Mesothelial cell of epicardium (in vitro differentiated cells): ENCODE results near the gene KDR. TPM values are rescaled to one million over a fixed set of nuclear protein-coding genes. Genes with fewer than 3 reads are reported as not detected.
A peak's percentile ranks its signal among the peaks of the same experiment; 100 is the strongest.

Experiments used
- DNase-seq, 2 experiments: peaks; one replicate each; pipeline ENCODE4 v3.0.0; 2021; ENCODE audit warnings: low spot score in 2 of 2; ENCODE audit not compliant: unreplicated experiment in 2 of 2
- H3K27ac Mint-ChIP-seq: 2 replicates; pipeline ENCODE4 v1.8.0; 2021; ENCODE audit warnings: mixed read lengths
- H3K27me3 Mint-ChIP-seq: 2 replicates; pipeline ENCODE4 v1.8.0; 2021; ENCODE audit warnings: low read depth, mixed read lengths
- H3K36me3 Mint-ChIP-seq: 2 replicates; pipeline ENCODE4 v1.8.0; 2021; ENCODE audit warnings: mixed read lengths
- H3K4me1 Mint-ChIP-seq: 2 replicates; pipeline ENCODE4 v1.8.0; 2021; ENCODE audit warnings: mixed read lengths
- H3K4me3 Mint-ChIP-seq: 2 replicates; pipeline ENCODE4 v1.8.0; 2021; ENCODE audit warnings: mild to moderate bottlenecking, moderate library complexity, mixed read lengths
- H3K9me3 Mint-ChIP-seq: 2 replicates; pipeline ENCODE4 v1.8.0; 2021; ENCODE audit warnings: mixed read lengths
- CTCF ChIP-seq: fragments of 200-600 bp; sonication (generic); IDR thresholded peaks from one replicate; pipeline ENCODE4 v1.5.0; 2021; ENCODE audit warnings: antibody characterized with exemption; ENCODE audit not compliant: unreplicated experiment
- total RNA-seq: library from RNA; stranded (reverse); gene quantifications from 3 replicates; pipeline ENCODE4 v1.2.1, GENCODE V29; 2021

Gene KDR
- total RNA-seq, 1 donor from 2014 or later: 48.5 TPM

- no peak for TF ChIP-seq CTCF
- peaks cover 18% of the 10 kb centered on the region for H3K9me3 Mint-ChIP-seq
These were observed 29.0 kb upstream of the KDR start for GRCh38 chr4:55154290-55154880.

GRCh38 chr4:55143858-55144257 lies 18.5 kb upstream of the KDR start:
- no peak for TF ChIP-seq CTCF
- H3K4me3 Mint-ChIP-seq: no peak overlapping the region
- no peaks in the 10 kb centered on the region for H3K9me3 Mint-ChIP-seq
- no peaks in the 10 kb centered on the region for H3K27me3 Mint-ChIP-seq
- peaks cover 16% of the 10 kb centered on the region for H3K4me1 Mint-ChIP-seq
- no peak for DNase-seq
- H3K27ac Mint-ChIP-seq: no peak overlapping the region
- no peaks in the 10 kb centered on the region for H3K36me3 Mint-ChIP-seq

More at GRCh38 chr4:55154290-55154880, 29.0 kb upstream of the KDR start:
- no peak overlapping the region for H3K27ac Mint-ChIP-seq
- H3K36me3 Mint-ChIP-seq: peaks cover 5% of the 10 kb centered on the region
- no peak for DNase-seq
- no peaks in the 10 kb centered on the region for H3K27me3 Mint-ChIP-seq
- no peak overlapping the region for H3K4me3 Mint-ChIP-seq
- peaks cover 5% of the 10 kb centered on the region for H3K4me1 Mint-ChIP-seq

GRCh38 chr4:55138367-55138766 lies 13.0 kb upstream of the KDR start:
- TF ChIP-seq CTCF: no peak
- H3K27me3 Mint-ChIP-seq: no peaks in the 10 kb centered on the region
- no peak for DNase-seq
- H3K36me3 Mint-ChIP-seq: no peaks in the 10 kb centered on the region
- peaks cover 52% of the 10 kb centered on the region for H3K4me1 Mint-ChIP-seq
- H3K27ac Mint-ChIP-seq: peak overlapping the region; percentile 66
- no peaks in the 10 kb centered on the region for H3K9me3 Mint-ChIP-seq
- H3K4me3 Mint-ChIP-seq: no peak overlapping the region

GRCh38 chr4:55136634-55137033 lies 11.2 kb upstream of the KDR start:
- no peak for TF ChIP-seq CTCF
- no peak for DNase-seq
- peaks cover 52% of the 10 kb centered on the region for H3K4me1 Mint-ChIP-seq
- H3K36me3 Mint-ChIP-seq: no peaks in the 10 kb centered on the region
- no peaks in the 10 kb centered on the region for H3K9me3 Mint-ChIP-seq
- no peak overlapping the region for H3K27ac Mint-ChIP-seq
- no peaks in the 10 kb centered on the region for H3K27me3 Mint-ChIP-seq
- no peak overlapping the region for H3K4me3 Mint-ChIP-seq

- H3K9me3 Mint-ChIP-seq: no peaks in the 10 kb centered on the region
- no peak for DNase-seq
- TF ChIP-seq CTCF: no peak
- H3K27me3 Mint-ChIP-seq: no peaks in the 10 kb centered on the region
- no peak overlapping the region for H3K4me3 Mint-ChIP-seq
- H3K4me1 Mint-ChIP-seq: peaks cover 36% of the 10 kb centered on the region
- H3K36me3 Mint-ChIP-seq: no peaks in the 10 kb centered on the region
- H3K27ac Mint-ChIP-seq: no peak overlapping the region
These were observed 8.6 kb upstream of the KDR start for GRCh38 chr4:55133951-55134350.

GRCh38 chr4:55132775-55133174 lies 7.4 kb upstream of the KDR start:
- H3K27me3 Mint-ChIP-seq: peaks cover 6% of the 10 kb centered on the region
- peaks cover 26% of the 10 kb centered on the region for H3K4me1 Mint-ChIP-seq
- peaks cover 2% of the 10 kb centered on the region for H3K36me3 Mint-ChIP-seq
- no peak overlapping the region for H3K4me3 Mint-ChIP-seq
- DNase-seq: no peak
- TF ChIP-seq CTCF: no peak
- peaks cover 6% of the 10 kb centered on the region for H3K9me3 Mint-ChIP-seq
- H3K27ac Mint-ChIP-seq: no peak overlapping the region
